ENCODE data around the gene IGLON5. TPM values are rescaled to one million over a fixed set of nuclear protein-coding genes. Genes with fewer than 3 reads are reported as not detected.

Gene IGLON5
- total RNA-seq (2014; rRNA removed; shearing (Covaris generic)), result not detected in 2 replicates

- no peak within 1 kb of the TSS for H3K27ac ChIP-seq
- no peaks in the 10 kb centered on the region for H3K36me3 ChIP-seq
- H3K9me3 ChIP-seq (replicated peaks), result no peaks in the 10 kb centered on the region; the same call in 1 of the 2 replicates
- H3K4me3 ChIP-seq, result no peak within 1 kb of the TSS
- no peak for DNase-seq (ENCODE audit: low read depth in 1 of 2, low spot score in 2 of 2)
- H3K27me3 ChIP-seq (replicated peaks), result 0 out of 2 replicates have a peak, but pooled peaks cover 3% of the 10 kb centered on the region
- H3K4me1 ChIP-seq (replicated peaks), result no peaks in the 10 kb centered on the region
Measured at GRCh38 chr19:51311351-51312257, at the start of gene IGLON5. Gene IGLON5 (plus strand): TSS chr19:51311644. CDS start chr19:51311848, 204 bp downstream.

DNA sequence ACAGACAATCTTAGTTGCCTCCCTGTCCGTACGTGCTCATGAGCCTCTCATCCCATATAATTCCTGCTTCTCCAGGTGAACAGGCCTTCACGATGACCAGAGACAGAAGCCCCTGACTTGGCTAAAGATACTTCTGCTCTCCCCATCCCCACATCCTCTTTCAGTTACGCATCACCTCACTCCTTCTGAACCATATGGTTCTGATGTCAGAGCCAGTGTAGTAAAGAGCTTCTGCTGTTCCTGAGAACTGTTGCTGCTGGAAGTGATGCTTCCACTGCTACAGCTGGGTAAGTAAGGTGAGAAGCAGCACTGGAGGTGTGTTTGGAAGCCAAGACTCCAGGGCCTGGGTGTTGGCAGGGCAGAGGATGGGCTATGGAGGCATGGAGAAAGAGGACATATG, 47.6 kb upstream of the IGLON5 start:
- Histone ChIP-seq H3K36me3 (no peaks in the 10 kb centered on the region), H3K4me3 (no peak overlapping the region), H3K9me3 (replicated peaks) (no peaks in the 10 kb centered on the region), H3K27ac (no peak overlapping the region), H3K27me3 (replicated peaks) (peaks cover 4% of the 10 kb centered on the region; the same call in 1 of the 2 replicates), H3K4me1 (replicated peaks) (no peaks in the 10 kb centered on the region)
- no peak for DNase-seq (ENCODE audit: low read depth in 1 of 2, low spot score in 2 of 2)

DNA sequence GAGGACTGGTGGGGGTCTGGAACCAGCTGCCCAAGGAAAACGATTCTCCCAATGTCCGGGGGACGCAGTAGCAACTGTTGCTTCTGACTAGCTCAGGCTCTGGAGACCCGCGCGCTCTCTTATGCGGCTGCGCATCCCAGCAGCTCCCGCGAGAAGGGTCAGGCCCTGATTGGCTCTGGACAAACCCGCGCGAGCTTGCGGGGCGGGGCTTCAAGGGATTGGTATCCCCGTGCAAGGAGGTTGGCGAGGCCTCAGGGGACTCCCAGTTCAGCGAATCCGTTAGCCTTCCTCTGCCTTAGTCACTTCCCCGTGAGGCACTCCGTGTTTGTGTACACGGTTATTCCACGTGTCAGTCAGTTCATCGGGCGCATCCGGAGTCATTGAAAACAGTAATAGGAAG, 40.4 kb upstream of the IGLON5 start:
- no peaks in the 10 kb centered on the region for H3K4me1 ChIP-seq (replicated peaks)
- no peak overlapping the region for H3K27ac ChIP-seq
- H3K9me3 ChIP-seq (replicated peaks), result no peaks in the 10 kb centered on the region
- no peaks in the 10 kb centered on the region for H3K27me3 ChIP-seq (replicated peaks)
- no peak overlapping the region for H3K4me3 ChIP-seq
- no peak for DNase-seq (ENCODE audit: low read depth in 1 of 2, low spot score in 2 of 2)
- no peaks in the 10 kb centered on the region for H3K36me3 ChIP-seq

DNA sequence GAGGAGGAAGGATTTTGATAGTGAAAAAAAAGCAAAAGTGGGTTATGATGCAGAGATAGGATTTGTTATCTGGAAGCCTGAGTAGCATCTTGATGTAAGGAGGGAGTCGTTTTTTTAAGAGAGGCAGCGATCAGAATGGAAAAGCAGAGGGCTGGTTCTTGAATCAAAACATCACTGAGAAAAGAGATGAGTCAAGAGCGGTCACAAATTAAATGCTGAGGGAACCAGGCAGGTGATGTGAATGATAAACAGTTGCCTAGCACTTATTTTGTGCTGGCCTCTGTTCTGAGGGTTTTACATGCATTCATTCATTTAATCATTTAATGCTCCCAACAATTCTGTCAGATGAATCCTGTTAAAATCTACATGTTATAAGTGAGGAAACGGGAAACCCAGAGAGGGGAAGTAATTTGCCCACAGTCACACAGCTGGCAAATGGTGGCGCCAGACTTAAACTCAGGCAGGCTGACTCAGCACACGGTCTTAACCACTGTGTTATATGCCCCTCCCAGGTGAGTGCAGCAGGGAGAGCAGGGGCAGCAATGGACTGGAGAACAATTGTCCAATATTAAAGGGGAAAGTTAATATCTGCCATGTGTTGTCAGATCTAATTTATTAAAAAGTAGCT, 39.1 kb upstream of the IGLON5 start:
- H3K36me3 ChIP-seq, result no peaks in the 10 kb centered on the region
- no peaks in the 10 kb centered on the region for H3K4me1 ChIP-seq (replicated peaks)
- DNase-seq (ENCODE audit: low read depth in 1 of 2, low spot score in 2 of 2), result no peak
- no peaks in the 10 kb centered on the region for H3K9me3 ChIP-seq (replicated peaks)
- no peak overlapping the region for H3K4me3 ChIP-seq
- no peak overlapping the region for H3K27ac ChIP-seq
- no peaks in the 10 kb centered on the region for H3K27me3 ChIP-seq (replicated peaks)

DNA sequence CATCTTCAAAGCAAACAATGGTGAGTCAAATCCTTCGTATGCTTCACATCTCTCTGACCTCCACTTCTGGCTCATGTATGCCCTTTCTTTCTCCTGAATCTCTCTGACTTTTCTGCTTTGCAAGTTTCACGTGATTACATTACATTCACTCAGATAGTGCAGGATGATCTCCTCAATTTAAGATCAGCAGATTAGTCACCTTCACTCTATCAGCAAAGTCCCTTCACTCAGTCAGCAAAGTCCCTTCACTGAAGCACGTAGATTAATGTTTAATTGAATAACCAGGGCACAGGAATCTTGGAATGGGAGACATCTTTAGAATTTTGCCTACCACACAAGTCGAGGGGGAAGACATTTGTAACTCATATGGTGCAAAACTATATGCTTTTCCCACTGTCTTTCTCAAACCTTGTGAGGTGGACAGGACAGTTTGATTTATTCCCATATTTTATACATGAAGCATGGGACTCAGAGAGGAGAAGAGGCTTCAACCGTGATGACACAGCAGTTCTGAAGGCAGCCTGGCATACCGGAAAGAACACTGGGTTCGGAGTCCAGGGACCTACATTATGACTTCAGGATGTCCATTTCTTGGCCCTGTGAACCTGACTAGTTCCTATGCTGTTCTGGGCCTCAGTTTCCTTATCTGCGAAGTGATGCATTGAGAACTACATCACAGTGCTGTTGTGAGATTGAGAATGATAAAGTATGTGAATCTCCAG, 37.2 kb upstream of the IGLON5 start:
- no peaks in the 10 kb centered on the region for H3K27me3 ChIP-seq (replicated peaks)
- H3K4me3 ChIP-seq, result no peak overlapping the region
- H3K4me1 ChIP-seq (replicated peaks), result no peaks in the 10 kb centered on the region
- no peak for DNase-seq (ENCODE audit: low read depth in 1 of 2, low spot score in 2 of 2)
- no peak overlapping the region for H3K27ac ChIP-seq
- H3K36me3 ChIP-seq, result no peaks in the 10 kb centered on the region
- no peaks in the 10 kb centered on the region for H3K9me3 ChIP-seq (replicated peaks)

GRCh38 chr19:51277112-51277511, 34.3 kb upstream of the IGLON5 start:
- DNase-seq (ENCODE audit: low read depth in 1 of 2, low spot score in 2 of 2), result no peak
- Histone ChIP-seq H3K4me1 (replicated peaks) (no peaks in the 10 kb centered on the region), H3K4me3 (no peak overlapping the region), H3K27me3 (replicated peaks) (no peaks in the 10 kb centered on the region), H3K36me3 (no peaks in the 10 kb centered on the region), H3K9me3 (replicated peaks) (no peaks in the 10 kb centered on the region), H3K27ac (no peak overlapping the region)

GRCh38 chr19:51282335-51282734, 29.1 kb upstream of the IGLON5 start:
- H3K4me3 ChIP-seq, result no peak overlapping the region
- no peak overlapping the region for H3K27ac ChIP-seq
- no peak for DNase-seq (ENCODE audit: low read depth in 1 of 2, low spot score in 2 of 2)
- H3K9me3 ChIP-seq (replicated peaks), result no peaks in the 10 kb centered on the region
- H3K36me3 ChIP-seq, result no peaks in the 10 kb centered on the region
- no peaks in the 10 kb centered on the region for H3K4me1 ChIP-seq (replicated peaks)
- 0 out of 2 replicates have a peak, but pooled peaks cover 3% of the 10 kb centered on the region for H3K27me3 ChIP-seq (replicated peaks)

DNA sequence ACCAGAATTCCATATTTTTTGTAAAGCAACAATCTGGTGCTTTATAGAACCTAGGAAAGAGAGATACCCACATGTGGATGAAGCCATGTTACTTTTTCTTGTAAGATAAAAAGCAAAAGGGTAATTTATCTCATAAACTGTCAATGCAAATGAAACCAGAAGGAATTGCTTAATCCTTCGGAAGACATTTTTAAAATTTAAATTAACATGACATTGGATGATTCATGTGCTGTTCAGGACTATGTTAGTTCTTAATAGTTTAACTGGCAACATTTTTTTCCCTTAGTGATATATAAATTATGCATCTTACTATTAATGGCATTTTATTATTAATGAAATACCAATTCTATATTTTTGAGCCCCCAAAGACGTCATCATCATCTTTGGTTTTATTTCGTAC, 25.8 kb upstream of the IGLON5 start:
- H3K9me3 ChIP-seq (replicated peaks), result no peaks in the 10 kb centered on the region
- H3K27me3 ChIP-seq (replicated peaks), result 0 out of 2 replicates have a peak, but pooled peaks cover 3% of the 10 kb centered on the region
- H3K4me3 ChIP-seq, result no peak overlapping the region
- H3K36me3 ChIP-seq, result no peaks in the 10 kb centered on the region
- no peak for DNase-seq (ENCODE audit: low read depth in 1 of 2, low spot score in 2 of 2)
- H3K27ac ChIP-seq, result no peak overlapping the region
- no peaks in the 10 kb centered on the region for H3K4me1 ChIP-seq (replicated peaks)

- no peak overlapping the region for H3K4me3 ChIP-seq
- DNase-seq (ENCODE audit: low read depth in 1 of 2, low spot score in 2 of 2), result no peak
- H3K27ac ChIP-seq, result no peak overlapping the region
- no peaks in the 10 kb centered on the region for H3K36me3 ChIP-seq
- H3K27me3 ChIP-seq (replicated peaks), result peaks cover 8% of the 10 kb centered on the region; the same call in 1 of the 2 replicates
- no peaks in the 10 kb centered on the region for H3K9me3 ChIP-seq (replicated peaks)
- H3K4me1 ChIP-seq (replicated peaks), result no peaks in the 10 kb centered on the region
Measured at GRCh38 chr19:51289635-51290034, 21.8 kb upstream of the IGLON5 start.

DNA sequence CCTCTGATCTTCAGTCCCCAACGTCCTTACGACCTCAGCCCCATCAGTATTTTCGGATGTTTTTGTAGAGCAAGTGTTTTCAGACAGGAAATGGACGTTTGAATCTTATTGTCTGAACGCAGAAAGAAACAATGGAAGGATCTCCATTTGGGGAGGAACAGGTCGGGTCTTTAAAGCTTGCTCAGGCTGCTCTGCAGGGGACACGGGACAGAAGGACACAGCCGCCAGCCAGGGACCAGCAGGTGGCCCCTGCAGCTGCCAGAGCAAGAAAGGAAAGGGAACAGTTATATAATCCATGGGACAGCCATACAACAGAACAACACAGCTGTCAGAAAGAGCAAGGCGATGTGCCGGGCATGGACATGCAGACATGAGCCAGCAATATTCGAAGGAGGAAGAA, 18.5 kb upstream of the IGLON5 start:
- Histone ChIP-seq H3K4me3 (no peak overlapping the region), H3K27ac (no peak overlapping the region), H3K4me1 (replicated peaks) (no peaks in the 10 kb centered on the region), H3K9me3 (replicated peaks) (no peaks in the 10 kb centered on the region), H3K27me3 (replicated peaks) (peaks cover 14% of the 10 kb centered on the region; the same call in 1 of the 2 replicates), H3K36me3 (no peaks in the 10 kb centered on the region)
- no peak for DNase-seq (ENCODE audit: low read depth in 1 of 2, low spot score in 2 of 2)

DNA sequence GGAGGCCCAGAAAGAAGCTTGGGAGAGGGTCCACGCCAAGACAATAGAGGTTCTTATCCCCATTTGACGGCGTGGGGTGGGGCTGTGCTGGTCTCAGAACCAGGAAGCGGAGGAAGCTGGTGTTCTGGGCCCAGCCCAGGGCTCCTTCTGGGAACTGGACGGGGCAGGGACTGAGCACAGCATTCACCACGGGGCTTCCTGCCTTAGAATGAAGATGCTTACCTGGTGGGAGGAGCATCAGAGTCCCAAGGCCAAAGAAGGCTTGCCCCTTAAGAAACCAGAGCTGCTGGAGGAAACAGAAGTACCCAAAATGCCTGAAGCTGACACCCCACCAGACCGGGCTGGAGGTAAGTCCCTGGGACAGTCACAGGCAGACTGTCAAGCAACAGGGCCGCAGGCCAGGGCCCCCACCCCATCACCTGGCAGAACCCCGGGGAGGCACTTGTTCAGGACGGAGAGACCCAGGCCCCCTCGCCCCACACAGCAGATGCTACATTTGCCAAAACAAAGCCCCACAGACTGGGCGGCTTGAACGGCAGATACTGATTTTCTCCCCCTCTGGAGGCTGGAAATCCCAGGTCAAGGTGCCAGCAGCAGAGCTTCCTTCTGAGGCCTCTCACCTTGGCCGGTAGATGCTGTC, 17.8 kb upstream of the IGLON5 start:
- no peak overlapping the region for H3K4me3 ChIP-seq
- no peaks in the 10 kb centered on the region for H3K36me3 ChIP-seq

DNA sequence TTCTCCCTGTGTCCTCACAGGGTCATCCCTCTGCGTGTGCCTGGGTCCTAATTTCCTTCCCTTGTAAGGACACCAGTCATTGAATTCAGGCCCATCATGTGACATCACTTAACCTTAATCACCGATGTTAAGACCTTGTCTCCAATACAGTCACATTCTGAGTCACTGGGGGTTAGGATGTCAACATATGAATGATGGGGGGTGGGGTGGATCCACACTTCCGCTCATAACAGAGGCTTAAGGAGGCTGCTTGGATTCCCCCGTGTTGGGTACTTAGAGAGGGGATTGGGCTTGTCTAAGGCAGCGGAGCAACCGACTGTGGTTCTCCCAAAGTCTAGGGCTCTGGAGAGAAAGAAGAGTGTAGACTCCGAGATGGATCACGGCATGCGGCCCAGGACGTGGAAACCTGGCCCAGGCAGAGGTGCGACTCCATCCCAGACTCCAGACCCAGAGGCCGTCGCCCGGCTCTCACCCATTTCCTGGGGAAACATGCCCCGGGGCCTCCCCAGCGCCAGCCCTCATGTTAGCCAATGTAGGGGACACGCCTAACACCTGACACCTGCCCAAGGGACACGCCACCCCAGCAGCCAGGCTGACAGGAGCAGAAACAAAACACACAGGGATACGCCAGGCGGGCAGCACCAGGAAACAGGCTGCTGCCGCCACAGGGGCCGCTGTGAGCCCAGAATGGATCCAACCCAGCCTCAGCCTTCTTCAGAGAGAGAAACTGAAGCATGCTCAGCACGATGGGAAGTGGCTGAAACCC, 17.1 kb upstream of the IGLON5 start:
- H3K9me3 ChIP-seq (replicated peaks), result no peaks in the 10 kb centered on the region
- H3K4me3 ChIP-seq, result no peak overlapping the region
- peaks cover 14% of the 10 kb centered on the region; the same call in 1 of the 2 replicates for H3K27me3 ChIP-seq (replicated peaks)
- no peaks in the 10 kb centered on the region for H3K4me1 ChIP-seq (replicated peaks)
- H3K36me3 ChIP-seq, result no peaks in the 10 kb centered on the region
- no peak for DNase-seq (ENCODE audit: low read depth in 1 of 2, low spot score in 2 of 2)
- H3K27ac ChIP-seq, result no peak overlapping the region

More for the DNA sequence above, 17.8 kb upstream of the IGLON5 start:
- peaks cover 14% of the 10 kb centered on the region; the same call in 1 of the 2 replicates for H3K27me3 ChIP-seq (replicated peaks)
- no peak for DNase-seq (ENCODE audit: low read depth in 1 of 2, low spot score in 2 of 2)
- H3K4me1 ChIP-seq (replicated peaks), result no peaks in the 10 kb centered on the region
- H3K27ac ChIP-seq, result no peak overlapping the region
- no peaks in the 10 kb centered on the region for H3K9me3 ChIP-seq (replicated peaks)

DNA sequence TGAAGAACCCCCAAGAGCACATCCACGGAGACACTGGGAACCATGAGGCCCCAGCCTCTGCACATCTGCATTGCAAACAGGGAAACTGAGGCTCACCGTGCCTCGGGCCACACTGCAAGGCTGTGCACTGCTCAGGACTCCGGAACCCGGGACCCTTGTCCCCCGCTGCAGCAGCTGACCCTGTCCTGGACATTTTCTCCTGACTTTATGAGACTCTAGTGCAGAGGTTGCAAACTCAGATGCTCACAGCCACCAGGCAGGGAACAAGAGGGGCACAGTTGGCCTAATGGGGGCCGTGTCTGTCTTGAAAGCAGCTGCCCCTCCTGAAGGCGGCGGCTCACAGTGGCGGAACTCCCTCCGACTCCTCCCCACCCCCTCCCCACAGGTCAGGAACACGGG, 16.5 kb upstream of the IGLON5 start:
- Histone ChIP-seq H3K36me3 (no peaks in the 10 kb centered on the region), H3K4me3 (no peak overlapping the region), H3K27me3 (replicated peaks) (peaks cover 14% of the 10 kb centered on the region; the same call in 1 of the 2 replicates), H3K27ac (no peak overlapping the region), H3K4me1 (replicated peaks) (no peaks in the 10 kb centered on the region), H3K9me3 (replicated peaks) (no peaks in the 10 kb centered on the region)
- no peak for DNase-seq (ENCODE audit: low read depth in 1 of 2, low spot score in 2 of 2)

All from SJSA1 (cell line).